Right lobe of liver (tissue), 6 donors: ENCODE data around the gene PLXNA4. TPM values are rescaled to one million over a fixed set of nuclear protein-coding genes. Genes with fewer than 3 reads are reported as not detected.

Experiments
- ATAC-seq, 4 donors: fragments of 200-7000 bp; cut with Tn5 transposase; one replicate each; pipeline ENCODE4 v1.9.1; 2020; ENCODE audit warnings: mild to moderate bottlenecking in 4 of 4, moderate library complexity in 4 of 4
- DNase-seq, 3 donors: peaks; one replicate each; pipeline ENCODE4 v3.0.0-alpha.2; 2020
- H3K27ac ChIP-seq, 3 donors: fragments of 200-600 bp; one replicate each; pipeline ENCODE4 v1.8.0; 2022
- H3K27me3 ChIP-seq, 2 donors: fragments of 200-600 bp; one replicate each; pipeline ENCODE4 v1.8.0; 2022
- H3K36me3 ChIP-seq, 4 donors: fragments of 200-600 bp; sonication (generic) in 1 of 4; one replicate each; pipeline versions ENCODE4 v1.5.1 to v1.8.0; 2017 to 2022; ENCODE audit warnings: control low read depth in 1 of 4
- H3K4me1 ChIP-seq, 4 donors: fragments of 200-600 bp; sonication (generic) in 1 of 4; one replicate each; pipeline versions ENCODE4 v1.5.1 to v1.8.0; 2017 to 2022; ENCODE audit warnings: control low read depth in 1 of 4
- H3K4me3 ChIP-seq, 3 donors: fragments of 200-600 bp; one replicate each; pipeline ENCODE4 v1.8.0; 2022
- H3K9me3 ChIP-seq, 4 donors: fragments of 200-600 bp; sonication (generic) in 1 of 4; one replicate each; pipeline versions ENCODE4 v1.5.1 to v1.8.0; 2017 to 2022; ENCODE audit warnings: control low read depth in 1 of 4
- CTCF ChIP-seq, 4 donors: fragments of 200-600 bp in 3 of 4; fragments of 450-650 bp in 1 of 4; IDR thresholded peaks; one replicate each; pipeline versions ENCODE4 v1.5.1 to v1.8.0; 2016 to 2022; ENCODE audit warnings: antibody characterized with exemption in 4 of 4, mild to moderate bottlenecking in 2 of 4
- POLR2A ChIP-seq: fragments of 450-650 bp; IDR thresholded peaks from one replicate; pipeline ENCODE4 v1.6.1; 2017; ENCODE audit warnings: antibody characterized with exemption, mild to moderate bottlenecking
- WGBS: methylation state at CpG from one replicate; pipeline ENCODE4 v1.1.6; 2018; ENCODE audit warnings: low coverage, low lambda C conversion rate; ENCODE audit not compliant: insufficient coverage; ENCODE audit errors: missing lambda C conversion rate; 5-methylcytosine and 5-hydroxymethylcytosine counted together
- intact Hi-C, 2 donors: fragments of 100-400 bp; cut with DNase I; formaldehyde crosslinking; loops; one replicate each; pipeline versions ENCODE4 v1.11.2 to v1.14.1; 2022
- total RNA-seq, 6 experiments: library from RNA; depleted of rRNA in 2 of 6; stranded (reverse); fragments of >200 nt in 2 of 6; fragmentation: NEBNext Ultra II Directional in 3 of 6; extraction: Animal tissue kit (Norgen Biotek cat#: 25700) in 3 of 6; gene quantifications; one replicate each; pipeline versions ENCODE4 v1.1.0 to v1.2.4, GENCODE V29; 2016 to 2023
- donor health status: DM: no; HTN: yes; CAD: no.
- donor health status: DM: no; HTN: no; CAD: no.
- donor health status: DM: no; HTN: no; CAD: no.
- donor health status: DM: no; HTN: yes; CAD: no.
- donor health status: DM: no; HTN: yes; CAD: no.

PLXNA4 gene
- total RNA-seq, 6 experiments from 2014 or later: 0.17 to 0.90 (median 0.30) TPM

GRCh38 chr7:132446666-132447278 is 129.5 kb downstream of the PLXNA4 start:
- Histone ChIP-seq H3K27me3 (no peaks in the 10 kb centered on the region), H3K9me3 (no peaks in the 10 kb centered on the region), H3K27ac (no peak overlapping the region), H3K4me3 (no peak overlapping the region), H3K4me1 (no peaks in the 10 kb centered on the region), H3K36me3 (no peaks in the 10 kb centered on the region)
- intact Hi-C loops: no loop called here
- ATAC-seq (no peak), DNase-seq (no peak)
- TF ChIP-seq POLR2A: no peak
- no peak for TF ChIP-seq CTCF (IDR thresholded peaks at IDR 0.05)
- 62% methylated on average over 7 of the region's 8 CpGs for WGBS

- WGBS: 33% methylated on average over 3 of the region's 3 CpGs
- DNase-seq (no peak), ATAC-seq (peak in 3 of 4 donors; percentile 31 to 50 (median 49))
These were observed 130.0 kb downstream of the PLXNA4 start for GRCh38 chr7:132446260-132446659.

GRCh38 chr7:132443761-132444520 is 132.3 kb downstream of the PLXNA4 start:
- no peak for DNase-seq

More at GRCh38 chr7:132446260-132446659, 130.0 kb downstream of the PLXNA4 start:
- Histone ChIP-seq H3K4me3 (no peak overlapping the region), H3K4me1 (no peaks in the 10 kb centered on the region), H3K9me3 (no peaks in the 10 kb centered on the region), H3K36me3 (no peaks in the 10 kb centered on the region), H3K27me3 (no peaks in the 10 kb centered on the region), H3K27ac (no peak overlapping the region)
- intact Hi-C loops: no loop called here
- TF ChIP-seq POLR2A (no peak), CTCF (IDR thresholded peaks at IDR 0.05) (no peak)

GRCh38 chr7:132441935-132442334 is 134.3 kb downstream of the PLXNA4 start:
- Histone ChIP-seq H3K4me3 (no peak overlapping the region), H3K4me1 (no peaks in the 10 kb centered on the region), H3K27me3 (no peaks in the 10 kb centered on the region), H3K36me3 (no peaks in the 10 kb centered on the region), H3K9me3 (no peaks in the 10 kb centered on the region), H3K27ac (no peak overlapping the region)
- ATAC-seq (no peak), DNase-seq (no peak)
- intact Hi-C loops: no loop called here
- 72% methylated on average over 4 of the region's 4 CpGs for WGBS
- TF ChIP-seq CTCF (IDR thresholded peaks at IDR 0.05) (no peak), POLR2A (no peak)

More at GRCh38 chr7:132443761-132444520, 132.3 kb downstream of the PLXNA4 start:
- Histone ChIP-seq H3K9me3 (no peaks in the 10 kb centered on the region), H3K27me3 (no peaks in the 10 kb centered on the region), H3K4me1 (no peaks in the 10 kb centered on the region), H3K36me3 (no peaks in the 10 kb centered on the region), H3K27ac (no peak overlapping the region), H3K4me3 (no peak overlapping the region)
- TF ChIP-seq CTCF (IDR thresholded peaks at IDR 0.05) (no peak), POLR2A (no peak)
- intact Hi-C loops: no loop called here
- WGBS: 71% methylated on average over 5 of the region's 5 CpGs
- no peak for ATAC-seq
